ENCODE data around the gene GFRA4. TPM values are rescaled to one million over a fixed set of nuclear protein-coding genes. Genes with fewer than 3 reads are reported as not detected.

GFRA4 gene
- total RNA-seq, 6 experiments from 2014 or later = not detected

DNA sequence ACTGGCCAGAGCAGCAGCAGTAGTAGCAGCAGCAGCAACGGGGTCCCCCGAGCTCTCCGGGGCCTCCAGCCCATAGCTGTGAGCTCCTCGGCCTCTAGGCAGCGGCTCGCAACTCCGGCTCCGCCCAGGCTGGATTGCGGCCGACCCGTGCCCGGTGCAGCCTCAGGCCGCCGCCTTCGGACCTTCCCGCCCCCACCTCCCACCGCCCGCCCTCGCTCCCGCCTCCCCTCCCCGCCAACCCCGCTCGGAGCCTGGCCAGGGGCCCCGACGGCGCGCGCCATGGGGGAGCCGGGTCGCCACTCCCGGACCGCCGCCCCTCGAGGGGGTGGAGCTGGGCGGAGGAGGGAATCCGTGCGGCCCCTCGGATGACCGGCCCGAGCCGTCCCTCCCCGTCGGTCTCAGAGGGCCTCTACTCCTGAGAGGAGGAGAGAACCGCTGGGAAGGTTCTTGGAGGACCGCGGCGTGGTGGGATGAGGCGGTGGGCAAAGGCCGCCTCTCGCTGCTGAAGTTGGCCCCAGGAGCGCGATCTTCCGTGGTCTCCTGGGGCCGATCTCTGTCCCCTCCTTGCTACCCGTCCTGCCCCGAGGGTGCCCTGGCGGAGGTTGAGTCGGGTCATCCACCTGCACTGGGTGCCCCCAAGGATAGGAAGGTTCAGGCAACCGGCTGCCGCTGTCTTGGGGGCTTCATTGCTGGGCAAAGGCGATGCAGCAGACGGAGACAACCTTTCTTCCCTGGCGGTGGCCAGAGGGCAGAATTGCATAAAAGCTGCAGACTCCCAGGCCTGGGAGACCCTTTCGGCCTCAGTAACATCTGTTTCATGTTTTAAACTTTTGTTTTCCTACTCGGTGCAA, 19.0 kb upstream of the GFRA4 start, which contains the start of gene ADAM33:
ADAM33 (minus strand) TSS at position 80 of the 851 bp plus-strand sequence; CDS start at position 74, 6 bp downstream.
- Histone ChIP-seq H3K36me3 (no peaks in the 10 kb centered on the region), H3K27me3 (peaks cover 0 to 4% of the 10 kb centered on the region in 2 donors), H3K4me3 (peak within 1 kb of the TSS; percentile 11 to 32 (median 16)), H3K27ac (no peak within 1 kb of the TSS), H3K4me1 (peaks cover 0 to 3% (median 0%) of the 10 kb centered on the region in 4 donors), H3K9me3 (no peaks in the 10 kb centered on the region)
- ATAC-seq (peak; percentile 28 to 45 (median 40)), DNase-seq (no peak)
- no peak for TF ChIP-seq POLR2A (IDR thresholded peaks at IDR 0.05)
- TF ChIP-seq, protein P1, sequence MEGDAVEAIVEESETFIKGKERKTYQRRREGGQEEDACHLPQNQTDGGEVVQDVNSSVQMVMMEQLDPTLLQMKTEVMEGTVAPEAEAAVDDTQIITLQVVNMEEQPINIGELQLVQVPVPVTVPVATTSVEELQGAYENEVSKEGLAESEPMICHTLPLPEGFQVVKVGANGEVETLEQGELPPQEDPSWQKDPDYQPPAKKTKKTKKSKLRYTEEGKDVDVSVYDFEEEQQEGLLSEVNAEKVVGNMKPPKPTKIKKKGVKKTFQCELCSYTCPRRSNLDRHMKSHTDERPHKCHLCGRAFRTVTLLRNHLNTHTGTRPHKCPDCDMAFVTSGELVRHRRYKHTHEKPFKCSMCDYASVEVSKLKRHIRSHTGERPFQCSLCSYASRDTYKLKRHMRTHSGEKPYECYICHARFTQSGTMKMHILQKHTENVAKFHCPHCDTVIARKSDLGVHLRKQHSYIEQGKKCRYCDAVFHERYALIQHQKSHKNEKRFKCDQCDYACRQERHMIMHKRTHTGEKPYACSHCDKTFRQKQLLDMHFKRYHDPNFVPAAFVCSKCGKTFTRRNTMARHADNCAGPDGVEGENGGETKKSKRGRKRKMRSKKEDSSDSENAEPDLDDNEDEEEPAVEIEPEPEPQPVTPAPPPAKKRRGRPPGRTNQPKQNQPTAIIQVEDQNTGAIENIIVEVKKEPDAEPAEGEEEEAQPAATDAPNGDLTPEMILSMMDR (IDR thresholded peaks at IDR 0.05) = no peak
- 5% methylated on average over 22 of the region's 65 CpGs for WGBS (ENCODE audit: insufficient coverage, low coverage, low lambda C conversion rate, missing lambda C conversion rate)
- intact Hi-C loops (cut with DNase I) = no loop called here

DNA sequence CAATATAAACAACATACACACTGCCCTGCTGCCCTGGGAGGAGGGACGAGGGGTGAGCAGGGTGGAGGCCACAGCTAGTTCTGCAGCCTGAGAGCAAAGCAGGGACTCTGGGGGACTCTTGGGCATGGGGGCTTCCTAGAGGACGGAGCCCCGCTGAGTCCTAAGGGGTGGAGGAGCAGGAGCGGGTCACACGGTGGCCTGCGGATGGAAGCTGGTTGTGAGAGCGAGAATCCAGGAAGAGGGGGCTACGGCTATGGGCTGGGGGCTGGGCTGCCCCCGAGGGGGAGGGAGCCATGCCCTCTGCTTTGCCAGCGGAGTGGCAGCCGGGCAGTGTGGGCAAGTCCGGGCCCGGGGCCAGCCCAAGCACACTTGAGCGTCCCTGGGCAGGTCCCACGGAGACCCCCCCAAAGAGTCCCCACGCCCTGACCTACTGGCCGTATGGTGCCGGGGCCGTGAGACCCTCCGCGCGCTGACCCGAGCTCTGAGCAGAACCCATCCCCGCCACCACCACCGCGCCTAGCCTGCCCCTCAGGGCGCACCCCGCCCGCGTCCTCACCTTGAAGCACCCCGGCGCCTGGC, 18.2 kb upstream of the GFRA4 start:
- ATAC-seq (peak in 1 of 4 donors; percentile 16), DNase-seq (no peak)
- peaks cover 0 to 4% of the 10 kb centered on the region in 2 donors for H3K27me3 ChIP-seq
- no peak overlapping the region for H3K27ac ChIP-seq
- intact Hi-C loops (cut with DNase I) = no loop called here
- no peaks in the 10 kb centered on the region for H3K9me3 ChIP-seq
- no peaks in the 10 kb centered on the region for H3K36me3 ChIP-seq
- TF ChIP-seq POLR2A (IDR thresholded peaks at IDR 0.05) = no peak
- TF ChIP-seq, protein P1 (IDR thresholded peaks at IDR 0.05) = no peak
- peaks cover 0 to 6% (median 0%) of the 10 kb centered on the region in 4 donors for H3K4me1 ChIP-seq
- WGBS (ENCODE audit: insufficient coverage, low coverage, low lambda C conversion rate, missing lambda C conversion rate) = 48% methylated on average over 6 of the region's 32 CpGs
- peak overlapping the region; percentile 11 to 32 (median 16) for H3K4me3 ChIP-seq

DNA sequence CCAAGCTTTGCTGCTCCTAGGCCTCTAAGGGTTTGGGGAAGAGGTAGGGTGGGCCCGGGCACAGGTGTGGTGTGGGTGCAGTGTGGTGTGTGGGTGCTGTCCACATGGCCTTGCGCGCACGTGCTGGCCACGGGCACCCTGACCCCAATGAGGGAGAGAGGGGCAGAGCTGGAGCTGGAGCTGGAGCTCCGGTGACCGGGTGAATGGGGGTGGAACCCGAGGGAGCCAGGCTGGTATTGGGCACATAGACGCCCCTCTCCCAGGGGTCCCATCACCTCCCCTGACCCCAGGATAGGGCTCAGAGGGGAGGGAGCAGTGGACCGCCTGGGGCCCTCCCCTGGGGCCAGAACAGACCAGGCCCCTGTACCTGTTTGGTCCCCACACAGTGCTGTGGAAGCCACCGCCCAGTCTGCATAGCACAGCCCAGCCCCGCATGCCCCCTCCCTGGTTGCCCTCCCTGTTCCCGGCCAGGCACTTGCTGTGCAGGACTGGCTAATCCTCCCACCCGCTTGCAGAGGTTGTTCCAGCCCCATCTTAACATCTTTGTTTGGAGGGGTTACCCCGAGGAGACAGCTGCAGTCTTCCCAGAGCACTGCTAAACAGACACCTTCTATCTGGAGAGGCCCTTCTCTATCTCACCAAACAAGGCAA, 17.6 kb upstream of the GFRA4 start:
- H3K36me3 ChIP-seq = no peaks in the 10 kb centered on the region
- H3K27me3 ChIP-seq = peaks cover 0 to 4% of the 10 kb centered on the region in 2 donors
- no peaks in the 10 kb centered on the region for H3K9me3 ChIP-seq
- no peak overlapping the region for H3K27ac ChIP-seq
- H3K4me1 ChIP-seq = peaks cover 0 to 6% (median 0%) of the 10 kb centered on the region in 4 donors
- no peak overlapping the region for H3K4me3 ChIP-seq
- intact Hi-C loops (cut with DNase I) = no loop called here
- ATAC-seq = no peak
- DNase-seq = no peak
- no CpG with 5 or more reads among the region's 15 CpGs for WGBS (ENCODE audit: insufficient coverage, low coverage, low lambda C conversion rate, missing lambda C conversion rate)
- TF ChIP-seq POLR2A (IDR thresholded peaks at IDR 0.05) = no peak
- TF ChIP-seq, protein P1 (IDR thresholded peaks at IDR 0.05) = no peak

DNA sequence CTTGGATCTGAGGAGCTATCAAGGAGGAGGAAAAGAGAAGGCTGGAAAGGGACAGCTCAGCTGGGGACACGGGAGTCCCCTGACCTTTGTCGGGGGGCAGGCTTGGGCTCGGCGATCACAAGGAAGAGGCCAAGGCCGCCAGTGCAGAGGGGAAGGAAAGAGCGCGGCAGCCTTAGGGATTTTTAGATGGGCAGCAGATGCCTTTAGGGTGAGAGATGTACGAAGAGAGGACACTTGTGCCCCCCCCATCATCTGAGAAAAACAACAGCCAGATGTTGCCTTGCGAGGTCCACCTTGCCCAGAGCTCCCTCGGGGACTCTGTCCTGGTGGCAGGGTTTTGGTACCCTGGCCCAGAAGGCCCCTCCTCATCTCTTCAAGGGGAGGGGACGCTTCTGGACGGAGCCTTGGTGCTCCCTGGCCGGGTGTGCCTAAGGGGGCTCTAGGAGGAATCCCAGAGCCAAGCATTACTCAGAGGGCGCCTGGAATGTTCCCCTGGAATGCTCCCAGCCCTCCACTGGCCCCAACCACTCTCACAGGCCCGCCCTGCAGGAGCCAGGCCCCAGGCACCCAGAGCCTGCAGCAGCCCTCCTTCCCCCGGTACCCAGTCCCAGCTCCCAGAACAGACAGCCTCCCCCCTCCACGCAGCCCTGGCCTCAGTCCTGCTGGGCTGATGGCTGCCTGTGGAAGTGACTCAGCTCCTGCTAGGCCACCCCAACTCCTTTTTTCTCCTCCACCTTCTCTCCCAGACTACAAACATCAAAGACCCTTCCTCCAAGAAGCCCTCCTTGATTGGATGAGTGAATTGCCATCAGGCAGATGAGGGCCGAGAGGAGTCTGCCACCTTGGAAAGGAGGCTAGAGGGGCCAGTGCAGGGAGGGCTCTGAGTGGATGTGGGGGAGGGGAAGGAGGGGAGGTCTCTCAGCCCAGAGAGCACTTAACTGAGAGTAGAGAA, 16.8 kb upstream of the GFRA4 start:
- DNase-seq (no peak), ATAC-seq (no peak)
- H3K27ac ChIP-seq = no peak overlapping the region
- intact Hi-C loops (cut with DNase I) = loop anchor here in 1 of 2 donors (10.0 kb wide), 1 partner anchor 95 kb away; no protein-coding TSS in a partner anchor
- WGBS (ENCODE audit: insufficient coverage, low coverage, low lambda C conversion rate, missing lambda C conversion rate) = 75% methylated on average over 9 of the region's 18 CpGs
- H3K27me3 ChIP-seq = peaks cover 0 to 4% of the 10 kb centered on the region in 2 donors
- no peaks in the 10 kb centered on the region for H3K36me3 ChIP-seq
- H3K4me1 ChIP-seq = peaks cover 0 to 6% (median 0%) of the 10 kb centered on the region in 4 donors
- no peaks in the 10 kb centered on the region for H3K9me3 ChIP-seq
- H3K4me3 ChIP-seq = no peak overlapping the region
- TF ChIP-seq POLR2A (IDR thresholded peaks at IDR 0.05) = no peak
- TF ChIP-seq, protein P1 (IDR thresholded peaks at IDR 0.05) = no peak

Data from right lobe of liver (tissue), 6 donors.